Superior temporal gyrus (tissue), 1 donor: Measurements from ENCODE around the gene VPS37B.

ENCODE experiments used
- DNase-seq: peaks from one replicate; pipeline ENCODE4 v3.0.0-alpha.2; 2016; ENCODE audit errors: extremely low spot score

The VPS37B gene

GRCh38 chr12:122840580-122841513, 55.1 kb downstream of the VPS37B start:
- DNase-seq: peak; percentile 35

- DNase-seq: peak; percentile 52
Observed at GRCh38 chr12:122839907-122840554, 55.9 kb downstream of the VPS37B start.

GRCh38 chr12:122838841-122839240, 57.1 kb downstream of the VPS37B start:
- no peak for DNase-seq

- peak; percentile 32 for DNase-seq
Observed at GRCh38 chr12:122837306-122838265, 58.3 kb downstream of the VPS37B start.

- peak; percentile 78 for DNase-seq
Observed at GRCh38 chr12:122836027-122836921, 59.6 kb downstream of the VPS37B start.

GRCh38 chr12:122835750-122836026, 60.2 kb downstream of the VPS37B start:
- no peak for DNase-seq

GRCh38 chr12:122834921-122835749, 60.8 kb downstream of the VPS37B start, which contains the start of gene HIP1R:
TSS of gene HIP1R (plus strand) at chr12:122835457. CDS start at chr12:122835551, 94 bp downstream.
- peak; percentile 41 for DNase-seq

GRCh38 chr12:122834104-122834920, 61.6 kb downstream of the VPS37B start:
- peak; percentile 81 for DNase-seq

- no peak for DNase-seq
Observed at GRCh38 chr12:122830517-122831214, 65.3 kb downstream of the VPS37B start.

GRCh38 chr12:122827258-122827657, 68.7 kb downstream of the VPS37B start:
- DNase-seq: peak; percentile 18

- peak; percentile 40 for DNase-seq
Observed at GRCh38 chr12:122825773-122826724, 69.9 kb downstream of the VPS37B start.

- DNase-seq: no peak
Observed at GRCh38 chr12:122823429-122823828, 72.5 kb downstream of the VPS37B start.

- no peak for DNase-seq
Observed at GRCh38 chr12:122820838-122821271, 75.1 kb downstream of the VPS37B start.

- no peak for DNase-seq
Observed at GRCh38 chr12:122820138-122820537, 75.8 kb downstream of the VPS37B start.

- DNase-seq: peak; percentile 44
Observed at GRCh38 chr12:122819209-122819785, 76.6 kb downstream of the VPS37B start.
